Left ventricle myocardium superior (tissue), 1 donor: ENCODE measurements around the gene DRG1. TPM values are rescaled to one million over a fixed set of nuclear protein-coding genes. Genes with fewer than 3 reads are reported as not detected.
"Not testable (repeated sequence)": the region's sequence is repeated elsewhere in the genome, so short reads cannot be mapped to it uniquely, and the experiment has no call there.

ENCODE experiments used
- ATAC-seq: fragments of 200-7000 bp; cut with Tn5 transposase; one replicate; pipeline ENCODE4 v1.9.1; 2020; ENCODE audit warnings: mild to moderate bottlenecking, moderate library complexity
- DNase-seq: peaks from one replicate; pipeline ENCODE4 v3.0.0-alpha.2; 2020
- intact Hi-C: fragments of 100-400 bp; cut with micrococcal nuclease; formaldehyde crosslinking; loops from one replicate; pipeline ENCODE4 v1.11.0; 2022
- total RNA-seq: library from RNA; stranded (reverse); fragmentation: NEBNext Ultra II Directional; extraction: Animal tissue kit (Norgen Biotek cat#: 25700); gene quantifications from one replicate; pipeline ENCODE4 v1.2.1, GENCODE V29; 2021
- donor health status: DM: no; HTN: yes; CAD: no; lungs with severe emphysema.

The DRG1 gene
- total RNA-seq, 1 donor from 2014 or later: 67.4 TPM

GRCh38 chr22:31439808-31440207 lies 40.4 kb downstream of the DRG1 start:
- intact Hi-C loops: no loop called here
- ATAC-seq (peak; percentile 90), DNase-seq (peak; percentile 80)

GRCh38 chr22:31440681-31441080 lies 41.3 kb downstream of the DRG1 start:
- ATAC-seq: no peak
- intact Hi-C loops: no loop called here

GRCh38 chr22:31441652-31442051 lies 42.2 kb downstream of the DRG1 start:
- DNase-seq (no peak), ATAC-seq (no peak)
- intact Hi-C loops: no loop called here

More at GRCh38 chr22:31440681-31441080, 41.3 kb downstream of the DRG1 start:
- no peak for DNase-seq

- intact Hi-C loops: no loop called here
- peak; percentile 52 for ATAC-seq
- DNase-seq: no peak
Measured at GRCh38 chr22:31442768-31443489, 43.5 kb downstream of the DRG1 start.

GRCh38 chr22:31443516-31443915 lies 44.1 kb downstream of the DRG1 start:
- ATAC-seq (no peak), DNase-seq (no peak)
- intact Hi-C loops: no loop called here

GRCh38 chr22:31445642-31446041 lies 46.2 kb downstream of the DRG1 start:
- ATAC-seq: no peak
- intact Hi-C loops: no loop called here
- no peak for DNase-seq

- ATAC-seq (no peak), DNase-seq (no peak)
- intact Hi-C loops: no loop called here
Measured at GRCh38 chr22:31446208-31446607, 46.8 kb downstream of the DRG1 start.

GRCh38 chr22:31446767-31447166 lies 47.4 kb downstream of the DRG1 start:
- DNase-seq: no peak
- ATAC-seq: no peak
- intact Hi-C loops: no loop called here

GRCh38 chr22:31447337-31447736 lies 47.9 kb downstream of the DRG1 start:
- intact Hi-C loops: no loop called here
- ATAC-seq (peak; percentile 54), DNase-seq (no peak)

- DNase-seq (no peak), ATAC-seq (peak; percentile 66)
- intact Hi-C loops: no loop called here
Measured at GRCh38 chr22:31448382-31448781, 49.0 kb downstream of the DRG1 start.

GRCh38 chr22:31449506-31449905 lies 50.1 kb downstream of the DRG1 start:
- DNase-seq: no peak
- intact Hi-C loops: no loop called here
- peak; percentile 65 for ATAC-seq

- intact Hi-C loops: no loop called here
- ATAC-seq (peak; percentile 11), DNase-seq (no peak)
Measured at GRCh38 chr22:31451709-31452571, 52.5 kb downstream of the DRG1 start.

GRCh38 chr22:31461699-31462098 lies 62.3 kb downstream of the DRG1 start:
- intact Hi-C loops: no loop called here
- no peak for ATAC-seq
- no peak for DNase-seq

GRCh38 chr22:31465307-31465706 lies 65.9 kb downstream of the DRG1 start:
- intact Hi-C loops: no loop called here
- ATAC-seq (no peak), DNase-seq (no peak)

- intact Hi-C loops: no loop called here
- DNase-seq (no peak), ATAC-seq (no peak)
Measured at GRCh38 chr22:31474743-31475142, 75.3 kb downstream of the DRG1 start.

- no peak for DNase-seq
- intact Hi-C loops: no loop called here
- ATAC-seq: no peak
Measured at GRCh38 chr22:31475800-31476199, 76.4 kb downstream of the DRG1 start.

- no peak for ATAC-seq
- no peak for DNase-seq
- intact Hi-C loops: no loop called here
Measured at GRCh38 chr22:31477329-31477728, 77.9 kb downstream of the DRG1 start.

- ATAC-seq: no peak
- intact Hi-C loops: no loop called here
- no peak for DNase-seq
Measured at GRCh38 chr22:31481129-31481528, 81.7 kb downstream of the DRG1 start.

GRCh38 chr22:31482470-31482869 lies 83.1 kb downstream of the DRG1 start:
- DNase-seq, ATAC-seq, intact Hi-C loops: not testable (repeated sequence)
